T-helper 1 cell treated with Interleukin-12 subunit alpha and Interleukin-12 subunit beta and Interleukin-4 antibody, amounts not matched to agents 30 μg/mL and 1 μg/mL, for 36 hours (primary cell): ENCODE data around the gene TMSB4X.
"Not testable (repeated sequence)": the region's sequence is repeated elsewhere in the genome, so short reads cannot be mapped to it uniquely, and the experiment has no call there.

Source experiments
- H3K27ac Mint-ChIP-seq: one replicate; pipeline ENCODE4 v1.8.0; 2021; ENCODE audit warnings: mild to moderate bottlenecking, mixed read lengths
- H3K27me3 Mint-ChIP-seq: one replicate; pipeline ENCODE4 v1.8.0; 2021; ENCODE audit warnings: low read depth, mixed read lengths
- H3K36me3 Mint-ChIP-seq: one replicate; pipeline ENCODE4 v1.8.0; 2021; ENCODE audit warnings: low read depth, mixed read lengths
- H3K4me1 Mint-ChIP-seq: one replicate; pipeline ENCODE4 v1.8.0; 2021; ENCODE audit warnings: low read depth, mixed read lengths
- H3K4me3 Mint-ChIP-seq: one replicate; pipeline ENCODE4 v1.8.0; 2021; ENCODE audit warnings: mild to moderate bottlenecking, moderate library complexity, mixed read lengths
- H3K9me3 Mint-ChIP-seq: one replicate; pipeline ENCODE4 v1.8.0; 2021; ENCODE audit warnings: mixed read lengths

Gene TMSB4X

DNA sequence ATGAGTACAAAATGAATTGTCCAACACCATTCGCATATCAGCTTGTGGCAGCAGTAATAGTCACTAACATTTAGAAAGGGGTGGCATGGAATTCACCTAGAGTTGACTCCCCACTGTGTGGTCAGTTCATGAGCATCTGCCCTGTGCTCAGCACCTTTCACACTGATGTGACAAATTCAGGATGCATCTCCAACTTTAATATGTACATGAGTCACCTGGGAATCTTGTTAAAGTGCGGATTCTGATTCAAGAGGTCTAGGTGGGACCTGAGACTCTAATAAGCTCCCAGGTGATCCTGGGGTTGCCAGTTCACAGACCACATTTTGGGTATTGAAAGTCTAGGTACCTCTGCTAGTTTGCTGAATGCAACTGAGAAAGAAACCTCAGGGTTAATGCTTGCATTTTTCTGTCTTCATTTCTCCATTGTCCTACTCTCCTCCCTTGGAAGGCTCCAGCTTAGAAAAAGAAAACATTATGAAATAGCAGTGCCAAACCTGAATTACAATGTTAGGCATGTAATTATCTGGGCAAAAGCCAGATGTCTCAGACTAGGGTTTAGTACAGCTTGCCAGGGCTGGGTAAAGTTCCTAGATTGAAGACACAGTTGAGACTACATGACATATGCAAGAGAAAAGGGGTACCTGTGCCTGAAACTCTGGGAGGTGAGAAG lies 32.7 kb downstream of the TMSB4X start:
- Mint-ChIP-seq H3K4me1 (peaks cover 43% of the 10 kb centered on the region), H3K9me3 (no peaks in the 10 kb centered on the region), H3K36me3 (peaks cover 2% of the 10 kb centered on the region), H3K4me3 (no peak overlapping the region), H3K27ac (peak overlapping the region; percentile 81), H3K27me3 (no peaks in the 10 kb centered on the region)

GRCh38 chrX:13008189-13008533 lies 33.3 kb downstream of the TMSB4X start:
- Mint-ChIP-seq H3K36me3 (peaks cover 2% of the 10 kb centered on the region), H3K4me3 (no peak overlapping the region), H3K4me1 (peaks cover 46% of the 10 kb centered on the region), H3K27ac (peak overlapping the region; percentile 81), H3K27me3 (no peaks in the 10 kb centered on the region), H3K9me3 (no peaks in the 10 kb centered on the region)

DNA sequence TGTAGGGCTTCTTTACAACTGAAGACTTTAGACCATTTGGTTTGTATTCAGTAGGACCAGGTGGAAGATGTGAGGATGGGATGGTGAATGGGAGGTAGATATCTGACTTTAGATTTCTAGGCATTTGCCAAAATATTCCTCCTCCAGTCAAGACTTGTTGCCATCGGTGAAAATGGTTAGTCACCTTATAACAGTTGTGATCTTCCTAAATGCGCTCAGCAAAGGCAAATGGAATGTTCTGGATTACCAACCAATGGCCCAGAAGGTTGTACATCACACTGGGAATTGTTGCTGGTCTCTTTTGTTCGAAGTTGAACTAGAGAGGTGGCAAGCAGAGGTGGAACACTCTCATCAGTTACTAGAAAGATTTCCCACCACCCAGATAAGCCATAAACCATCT lies 33.9 kb downstream of the TMSB4X start:
- no peaks in the 10 kb centered on the region for H3K27me3 Mint-ChIP-seq
- H3K4me3 Mint-ChIP-seq: no peak overlapping the region
- peaks cover 53% of the 10 kb centered on the region for H3K4me1 Mint-ChIP-seq
- peaks cover 4% of the 10 kb centered on the region for H3K36me3 Mint-ChIP-seq
- H3K27ac Mint-ChIP-seq: no peak overlapping the region
- H3K9me3 Mint-ChIP-seq: no peaks in the 10 kb centered on the region

DNA sequence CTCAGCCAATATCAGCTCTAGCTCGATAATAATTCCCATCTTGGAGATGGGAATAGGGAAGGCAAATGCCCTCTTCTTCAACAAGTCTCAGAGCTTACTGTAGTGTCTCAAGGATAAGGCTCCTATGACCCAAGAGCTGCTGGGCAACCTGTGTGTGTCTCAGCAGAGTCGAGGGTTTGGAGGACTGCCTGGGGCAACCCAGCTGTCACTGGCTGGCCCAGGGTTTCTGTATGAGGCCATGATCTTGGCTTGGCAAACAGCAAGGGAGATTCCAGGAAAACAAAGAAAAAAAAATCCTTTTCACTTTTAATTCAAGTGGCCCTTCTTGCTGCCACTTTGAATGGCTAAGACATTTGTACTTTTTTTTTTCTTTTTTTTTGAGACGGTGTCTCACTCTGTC lies 34.4 kb downstream of the TMSB4X start:
- no peaks in the 10 kb centered on the region for H3K9me3 Mint-ChIP-seq
- H3K27ac Mint-ChIP-seq: no peak overlapping the region
- peaks cover 58% of the 10 kb centered on the region for H3K4me1 Mint-ChIP-seq
- peaks cover 4% of the 10 kb centered on the region for H3K36me3 Mint-ChIP-seq
- no peaks in the 10 kb centered on the region for H3K27me3 Mint-ChIP-seq
- H3K4me3 Mint-ChIP-seq: no peak overlapping the region

GRCh38 chrX:13009844-13010243 lies 34.9 kb downstream of the TMSB4X start:
- Mint-ChIP-seq H3K27me3 (no peaks in the 10 kb centered on the region), H3K4me3 (no peak overlapping the region), H3K27ac (no peak overlapping the region), H3K36me3 (peaks cover 3% of the 10 kb centered on the region), H3K9me3 (no peaks in the 10 kb centered on the region), H3K4me1 (peaks cover 59% of the 10 kb centered on the region)

- Mint-ChIP-seq H3K9me3 (no peaks in the 10 kb centered on the region), H3K4me3 (no peak overlapping the region), H3K27ac (no peak overlapping the region), H3K36me3 (peaks cover 3% of the 10 kb centered on the region), H3K27me3 (no peaks in the 10 kb centered on the region), H3K4me1 (peaks cover 56% of the 10 kb centered on the region)
Observed at GRCh38 chrX:13010546-13010945, 35.6 kb downstream of the TMSB4X start.

- peaks cover 51% of the 10 kb centered on the region for H3K4me1 Mint-ChIP-seq
- peaks cover 2% of the 10 kb centered on the region for H3K36me3 Mint-ChIP-seq
- peak overlapping the region; percentile 88 for H3K27ac Mint-ChIP-seq
- H3K9me3 Mint-ChIP-seq: no peaks in the 10 kb centered on the region
- H3K4me3 Mint-ChIP-seq: peak overlapping the region; percentile 62
- no peaks in the 10 kb centered on the region for H3K27me3 Mint-ChIP-seq
Observed at GRCh38 chrX:13013363-13014110, 38.6 kb downstream of the TMSB4X start.

GRCh38 chrX:13014111-13015096 lies 39.5 kb downstream of the TMSB4X start:
- peaks cover 2% of the 10 kb centered on the region for H3K36me3 Mint-ChIP-seq
- H3K27me3 Mint-ChIP-seq: no peaks in the 10 kb centered on the region
- H3K4me1 Mint-ChIP-seq: peaks cover 49% of the 10 kb centered on the region
- peak overlapping the region; percentile 88 for H3K27ac Mint-ChIP-seq
- no peak overlapping the region for H3K4me3 Mint-ChIP-seq
- H3K9me3 Mint-ChIP-seq: no peaks in the 10 kb centered on the region

- Mint-ChIP-seq H3K27ac (no peak overlapping the region), H3K9me3 (no peaks in the 10 kb centered on the region), H3K36me3 (peaks cover 2% of the 10 kb centered on the region), H3K4me1 (peaks cover 44% of the 10 kb centered on the region), H3K4me3 (no peak overlapping the region), H3K27me3 (no peaks in the 10 kb centered on the region)
Observed at GRCh38 chrX:13015536-13016236, 40.8 kb downstream of the TMSB4X start.

DNA sequence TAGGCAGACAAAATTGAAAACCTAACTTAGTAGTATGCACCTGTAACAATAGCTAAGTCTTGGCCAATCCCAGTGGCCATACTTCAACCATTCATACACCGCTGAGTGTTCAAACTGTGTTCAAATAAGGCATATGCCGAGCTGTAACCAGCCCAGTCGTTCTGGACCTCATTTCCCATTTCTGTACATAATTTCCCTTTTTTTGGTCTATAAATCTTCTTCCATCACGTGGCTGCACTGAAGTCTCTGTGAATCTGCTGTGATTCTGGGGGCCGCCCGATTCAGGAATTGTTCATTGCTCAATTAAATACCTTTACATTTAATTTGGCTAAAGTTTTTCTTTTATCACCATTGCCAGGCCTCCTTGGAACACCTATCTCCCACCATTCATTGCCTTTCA lies 41.8 kb downstream of the TMSB4X start:
- peaks cover 40% of the 10 kb centered on the region for H3K4me1 Mint-ChIP-seq
- H3K4me3 Mint-ChIP-seq, H3K27ac Mint-ChIP-seq: not testable (repeated sequence)

GRCh38 chrX:13022926-13023325 lies 48.0 kb downstream of the TMSB4X start:
- Mint-ChIP-seq H3K27ac (peak overlapping the region; percentile 26), H3K4me1 (peaks cover 43% of the 10 kb centered on the region), H3K4me3 (no peak overlapping the region)

More for the DNA sequence above, 41.8 kb downstream of the TMSB4X start:
- H3K27me3 Mint-ChIP-seq, H3K36me3 Mint-ChIP-seq, H3K9me3 Mint-ChIP-seq: not testable (repeated sequence)

DNA sequence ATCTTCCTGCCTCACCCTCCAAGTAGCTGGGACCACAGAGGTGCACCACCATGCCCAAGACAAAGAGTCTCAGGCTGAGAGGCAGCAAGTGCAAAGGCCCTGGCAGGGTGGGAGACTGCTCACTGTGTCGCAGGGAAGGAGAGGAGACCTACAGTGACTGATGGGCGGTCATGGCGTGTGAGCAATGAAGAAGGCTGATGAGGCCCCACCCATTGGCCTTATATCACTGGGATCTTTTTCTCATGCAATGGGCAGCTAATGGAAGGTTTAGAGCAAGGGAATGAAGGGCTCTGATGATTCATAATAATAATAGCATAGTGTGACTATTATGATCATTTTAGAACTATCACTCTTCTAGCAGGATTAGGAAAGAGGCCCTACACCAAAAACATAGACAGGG lies 48.7 kb downstream of the TMSB4X start:
- Mint-ChIP-seq H3K27ac (no peak overlapping the region), H3K4me1 (peaks cover 47% of the 10 kb centered on the region), H3K9me3 (peaks cover 6% of the 10 kb centered on the region), H3K4me3 (no peak overlapping the region), H3K27me3 (no peaks in the 10 kb centered on the region), H3K36me3 (peaks cover 6% of the 10 kb centered on the region)

More at GRCh38 chrX:13022926-13023325, 48.0 kb downstream of the TMSB4X start:
- H3K9me3 Mint-ChIP-seq: peaks cover 6% of the 10 kb centered on the region
- no peaks in the 10 kb centered on the region for H3K27me3 Mint-ChIP-seq
- peaks cover 6% of the 10 kb centered on the region for H3K36me3 Mint-ChIP-seq

GRCh38 chrX:13023979-13024378 lies 49.1 kb downstream of the TMSB4X start:
- Mint-ChIP-seq H3K27ac (no peak overlapping the region), H3K4me3 (no peak overlapping the region), H3K27me3 (no peaks in the 10 kb centered on the region)

DNA sequence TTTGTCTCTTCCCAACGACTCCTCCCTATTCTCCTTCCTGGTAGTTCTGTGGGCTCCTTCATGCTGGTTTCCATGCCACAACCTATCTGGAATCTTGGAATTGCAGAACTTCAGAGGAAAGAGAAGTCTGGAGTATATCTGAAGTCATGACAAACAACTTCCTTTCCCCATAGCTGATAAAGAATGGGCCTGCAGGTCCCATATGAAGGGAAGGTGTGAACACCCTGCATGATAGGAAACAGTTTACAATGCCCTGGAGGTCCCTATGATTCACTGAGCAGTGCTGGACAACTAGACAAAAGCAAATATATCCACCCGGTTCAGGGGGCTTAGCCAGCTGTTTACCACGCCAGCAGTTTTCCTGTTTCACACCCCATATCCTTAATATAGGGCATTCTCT lies 50.1 kb downstream of the TMSB4X start:
- H3K4me3 Mint-ChIP-seq: no peak overlapping the region
- H3K27ac Mint-ChIP-seq: peak overlapping the region; percentile 47
- peaks cover 54% of the 10 kb centered on the region for H3K4me1 Mint-ChIP-seq
- peaks cover 6% of the 10 kb centered on the region for H3K36me3 Mint-ChIP-seq
- no peaks in the 10 kb centered on the region for H3K27me3 Mint-ChIP-seq
- peaks cover 6% of the 10 kb centered on the region for H3K9me3 Mint-ChIP-seq

More at GRCh38 chrX:13023979-13024378, 49.1 kb downstream of the TMSB4X start:
- H3K9me3 Mint-ChIP-seq: peaks cover 6% of the 10 kb centered on the region
- peaks cover 47% of the 10 kb centered on the region for H3K4me1 Mint-ChIP-seq
- peaks cover 6% of the 10 kb centered on the region for H3K36me3 Mint-ChIP-seq
